Astrocyte (in vitro differentiated cells and primary cell): ENCODE data around the gene JMJD1C. TPM values are rescaled to one million over a fixed set of nuclear protein-coding genes. Genes with fewer than 3 reads are reported as not detected.

Source experiments
- DNase-seq: peaks from one replicate; pipeline ENCODE4 v3.0.0-alpha.2; 2010; ENCODE audit warnings: low read depth
- FAIRE-seq: peaks from 2 replicates; lab custom pipeline; 2011; peaks lifted over from hg19 to GRCh38; lab: Jason Lieb, UNC
- H2AFZ ChIP-seq: 2 replicates; pipeline ENCODE4 v1.6.0; 2012; ENCODE audit warnings: low read depth, low read length, inconsistent platforms
- H3K27ac ChIP-seq: 2 replicates; pipeline ENCODE4 v1.5.1; 2011; ENCODE audit warnings: low read depth, low read length, inconsistent platforms
- H3K27me3 ChIP-seq: 2 replicates; pipeline ENCODE4 v1.6.0; 2011; ENCODE audit warnings: low read length, inconsistent platforms; ENCODE audit not compliant: insufficient read depth
- H3K36me3 ChIP-seq: 2 replicates; pipeline ENCODE4 v1.5.1; 2011; ENCODE audit warnings: low read length, inconsistent platforms; ENCODE audit not compliant: insufficient read depth
- H3K4me1 ChIP-seq: 2 replicates; pipeline ENCODE4 v1.5.1; 2011; ENCODE audit warnings: low read length, inconsistent platforms; ENCODE audit not compliant: insufficient read depth
- H3K4me2 ChIP-seq: 2 replicates; pipeline ENCODE4 v1.6.0; 2012; ENCODE audit warnings: low read length, inconsistent platforms
- H3K4me3 ChIP-seq: 2 replicates; pipeline ENCODE4 v1.5.1; 2011; ENCODE audit warnings: low read depth, mild to moderate bottlenecking, low read length, inconsistent platforms; ENCODE audit not compliant: insufficient read depth
- H3K79me2 ChIP-seq: 2 replicates; pipeline ENCODE4 v1.6.0; 2012; ENCODE audit warnings: mild to moderate bottlenecking, low read length, inconsistent platforms; ENCODE audit not compliant: insufficient read depth
- H3K9ac ChIP-seq: 2 replicates; pipeline ENCODE4 v1.6.0; 2012; ENCODE audit warnings: mild to moderate bottlenecking, low read length, inconsistent platforms
- H3K9me3 ChIP-seq: 2 replicates; pipeline ENCODE4 v1.5.1; 2012; ENCODE audit warnings: low read depth, mild to moderate bottlenecking, low read length, inconsistent platforms; ENCODE audit not compliant: insufficient read depth
- H4K20me1 ChIP-seq: 2 replicates; pipeline ENCODE4 v1.6.0; 2012; ENCODE audit warnings: low read length, inconsistent platforms; ENCODE audit not compliant: insufficient read depth
- H3K27ac Mint-ChIP-seq: one replicate; pipeline ENCODE4 v1.8.0; 2021; ENCODE audit warnings: mild to moderate bottlenecking, mixed read lengths; ENCODE audit not compliant: unreplicated experiment
- H3K27me3 Mint-ChIP-seq: one replicate; pipeline ENCODE4 v1.8.0; 2021; ENCODE audit warnings: low read depth, mixed read lengths; ENCODE audit not compliant: unreplicated experiment
- H3K36me3 Mint-ChIP-seq: one replicate; pipeline ENCODE4 v1.8.0; 2021; ENCODE audit warnings: low read depth, mixed read lengths; ENCODE audit not compliant: unreplicated experiment
- H3K4me1 Mint-ChIP-seq: one replicate; pipeline ENCODE4 v1.8.0; 2021; ENCODE audit warnings: low read depth, mixed read lengths; ENCODE audit not compliant: unreplicated experiment
- H3K4me3 Mint-ChIP-seq: one replicate; pipeline ENCODE4 v1.8.0; 2021; ENCODE audit warnings: mild to moderate bottlenecking, moderate library complexity, mixed read lengths; ENCODE audit not compliant: unreplicated experiment
- H3K9me3 Mint-ChIP-seq: one replicate; pipeline ENCODE4 v1.8.0; 2021; ENCODE audit warnings: mild to moderate bottlenecking, mixed read lengths; ENCODE audit not compliant: unreplicated experiment
- CTCF ChIP-seq: IDR thresholded peaks from 2 replicates; pipeline ENCODE4 v1.5.1; 2011; ENCODE audit warnings: low read depth, mild to moderate bottlenecking, inconsistent platforms, low read length, moderate library complexity; ENCODE audit not compliant: insufficient read depth
- EZH2 ChIP-seq: IDR thresholded peaks from 2 replicates; pipeline ENCODE4 v1.6.1; 2012; ENCODE audit warnings: mild to moderate bottlenecking, low read length, inconsistent platforms; ENCODE audit not compliant: insufficient read depth
- total RNA-seq: library from RNA; stranded (reverse); gene quantifications from 2 replicates; pipeline ENCODE4 v1.2.1, GENCODE V29; 2021

JMJD1C gene
- total RNA-seq, 1 donor from 2014 or later = 61.0 TPM

- H2AFZ ChIP-seq = no peak overlapping the region
- H3K9ac ChIP-seq = no peak overlapping the region
- H3K4me1 Mint-ChIP-seq = peaks cover 5% of the 10 kb centered on the region
- H3K36me3 ChIP-seq = no peaks in the 10 kb centered on the region
- peaks cover 90% of the 10 kb centered on the region for H3K79me2 ChIP-seq
- H3K27me3 ChIP-seq = no peaks in the 10 kb centered on the region
- H3K4me1 ChIP-seq = no peaks in the 10 kb centered on the region
- no peak overlapping the region for H3K27ac ChIP-seq
- H3K4me3 ChIP-seq = no peak overlapping the region
- FAIRE-seq (no peak), DNase-seq (no peak)
- H3K36me3 Mint-ChIP-seq = no peaks in the 10 kb centered on the region
- no peak overlapping the region for H3K4me2 ChIP-seq
- no peaks in the 10 kb centered on the region for H3K9me3 Mint-ChIP-seq
- H3K4me3 Mint-ChIP-seq = no peak overlapping the region
- H3K27ac Mint-ChIP-seq = no peak overlapping the region
- no peak for TF ChIP-seq EZH2
- peaks cover 36% of the 10 kb centered on the region for H4K20me1 ChIP-seq
- no peaks in the 10 kb centered on the region for H3K9me3 ChIP-seq
- no peaks in the 10 kb centered on the region for H3K27me3 Mint-ChIP-seq
These were observed 32.9 kb upstream of the JMJD1C start for GRCh38 chr10:63498665-63499064.

DNA sequence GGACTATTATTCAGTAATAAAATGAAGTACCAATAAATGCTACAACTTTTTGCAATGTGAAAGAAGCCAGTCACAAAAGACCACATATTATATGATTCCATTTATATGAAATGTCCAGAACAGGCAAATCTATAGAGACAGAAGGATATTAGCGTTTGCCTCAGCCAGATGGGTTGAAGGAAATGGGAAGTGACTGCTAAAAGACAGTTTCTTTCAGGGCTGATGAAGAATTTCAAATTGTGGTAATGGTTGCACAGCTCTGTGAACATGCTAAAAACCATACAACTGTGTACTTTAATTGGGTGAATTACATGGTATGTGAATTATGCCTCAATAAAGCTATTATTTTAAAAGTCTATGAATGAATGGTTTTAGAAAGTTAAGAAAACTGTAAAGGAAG, 31.5 kb upstream of the JMJD1C start:
- Histone ChIP-seq H3K27ac (no peak overlapping the region), H4K20me1 (peaks cover 26% of the 10 kb centered on the region), H3K36me3 (no peaks in the 10 kb centered on the region), H2AFZ (no peak overlapping the region), H3K4me1 (no peaks in the 10 kb centered on the region), H3K9me3 (no peaks in the 10 kb centered on the region), H3K9ac (no peak overlapping the region), H3K27me3 (no peaks in the 10 kb centered on the region), H3K4me2 (no peak overlapping the region), H3K4me3 (no peak overlapping the region), H3K79me2 (peaks cover 91% of the 10 kb centered on the region)
- Mint-ChIP-seq H3K4me3 (no peak overlapping the region), H3K4me1 (peaks cover 3% of the 10 kb centered on the region), H3K27me3 (no peaks in the 10 kb centered on the region), H3K9me3 (no peaks in the 10 kb centered on the region), H3K27ac (no peak overlapping the region), H3K36me3 (no peaks in the 10 kb centered on the region)
- TF ChIP-seq CTCF = no peak
- no peak for TF ChIP-seq EZH2
- FAIRE-seq = no peak
- no peak for DNase-seq

- Mint-ChIP-seq H3K4me3 (no peak overlapping the region), H3K4me1 (peaks cover 9% of the 10 kb centered on the region), H3K9me3 (no peaks in the 10 kb centered on the region), H3K27me3 (no peaks in the 10 kb centered on the region), H3K36me3 (no peaks in the 10 kb centered on the region), H3K27ac (no peak overlapping the region)
- Histone ChIP-seq H3K79me2 (peaks cover 89% of the 10 kb centered on the region), H3K4me2 (no peak overlapping the region), H4K20me1 (peaks cover 28% of the 10 kb centered on the region), H3K9ac (no peak overlapping the region), H2AFZ (no peak overlapping the region), H3K27me3 (no peaks in the 10 kb centered on the region), H3K36me3 (no peaks in the 10 kb centered on the region), H3K4me3 (no peak overlapping the region), H3K4me1 (no peaks in the 10 kb centered on the region), H3K9me3 (no peaks in the 10 kb centered on the region), H3K27ac (no peak overlapping the region)
- FAIRE-seq = no peak
- TF ChIP-seq EZH2 = no peak
- TF ChIP-seq CTCF = no peak
- DNase-seq = no peak
These were observed 30.8 kb upstream of the JMJD1C start for GRCh38 chr10:63496561-63496960.
